ENCODE measurements around the gene PPFIBP1. TPM values are rescaled to one million over a fixed set of nuclear protein-coding genes. Genes with fewer than 3 reads are reported as not detected.
A peak's percentile ranks its signal among the peaks of the same experiment; 100 is the strongest.

PPFIBP1 gene
- total and polyA plus RNA-seq, 2 of the 4 experiments (the other 2 are of a cell fraction), result 30.4 to 72.2 TPM

GRCh38 chr12:27693403-27693802, 169.4 kb downstream of the PPFIBP1 start:
- in situ Hi-C loops (cut with MboI; ENCODE audit: low sequenced_read_pairs) (no loop called here), intact Hi-C loops (cut with micrococcal nuclease) (no loop called here), dilution Hi-C loops (cut with HindIII; ENCODE audit: low sequenced_read_pairs, unreplicated experiment) (no loop called here)
- no TSS peak for BruUV-seq (replicated peaks)
- no peak overlapping the region for H4K5ac ChIP-seq (ENCODE audit: low read depth, low read length)
- H4K8ac ChIP-seq (ENCODE audit: low read depth in 2 of 2, low read length in 2 of 2), result no peak overlapping the region
- H4K91ac ChIP-seq (ENCODE audit: insufficient read depth, low read depth, low read length), result no peak overlapping the region
- no peak overlapping the region for H2BK120ac ChIP-seq (ENCODE audit: low read depth, low read length)
- H2BK20ac ChIP-seq (ENCODE audit: low read depth, low read length), result no peak overlapping the region
- no CpG with 5 or more reads among the region's 2 CpGs for WGBS, 2 experiments (ENCODE audit: extremely low coverage in 2 of 2, insufficient read length in 1 of 2)
- H3K9me1 ChIP-seq (ENCODE audit: insufficient read depth, low read length), result no peaks in the 10 kb centered on the region
- no peak overlapping the region for H3K14ac ChIP-seq (replicated peaks; ENCODE audit: low read depth, low read length)
- H2AK9ac ChIP-seq (replicated peaks; ENCODE audit: low read depth, low read length, poor library complexity), result no peak overlapping the region
- no peak overlapping the region for H2BK5ac ChIP-seq (ENCODE audit: low read depth, low read length, poor library complexity, severe bottlenecking)
- H2AK5ac ChIP-seq (ENCODE audit: low read depth, low read length), result no peak overlapping the region
- no peaks in the 10 kb centered on the region for H3K27me3 ChIP-seq (ENCODE audit: control insufficient read depth, insufficient read depth, low read length)
- no peak overlapping the region for H3K4me2 ChIP-seq (ENCODE audit: low read depth, low read length)
- no peak overlapping the region for H3K4me3 ChIP-seq (ENCODE audit: insufficient read depth, low read depth, low read length)
- ChIA-PET CTCF (no interaction called here), POLR2A (ENCODE audit: unreplicated experiment) (no interaction called here)
- no peak overlapping the region for H3K27ac ChIP-seq (ENCODE audit: insufficient read depth, low read length)
- no peak overlapping the region for H3K56ac ChIP-seq (ENCODE audit: extremely low read depth, insufficient read depth, low read length)
- DNase-seq (no peak), ATAC-seq (ENCODE audit: low read depth) (no peak)
- H3K4me1 ChIP-seq (ENCODE audit: control insufficient read depth, insufficient read depth, low read length), result no peaks in the 10 kb centered on the region
- no peak overlapping the region for H3K18ac ChIP-seq (ENCODE audit: low read depth, low read length)
- no peaks in the 10 kb centered on the region for H4K20me1 ChIP-seq (ENCODE audit: insufficient read depth, low read length)
- H3K36me3 ChIP-seq (ENCODE audit: control insufficient read depth, insufficient read depth, low read length), result peaks cover 36% of the 10 kb centered on the region
- H3K23ac ChIP-seq (ENCODE audit: low read depth, low read length), result no peak overlapping the region
- H3K9me3 ChIP-seq (ENCODE audit: control insufficient read depth, insufficient read depth, low read length), result no peaks in the 10 kb centered on the region
- TF ChIP-seq CEBPB (IDR thresholded peaks at IDR 0.05; ENCODE audit: low read depth, low read length) (no peak), RFX5 (IDR thresholded peaks at IDR 0.05; ENCODE audit: low read depth, low read length) (no peak), ELK1 (IDR thresholded peaks at IDR 0.05; ENCODE audit: borderline replicate concordance, low read depth, low read length) (no peak), MAFK (IDR thresholded peaks at IDR 0.05; ENCODE audit: low read depth, low read length) (peak; percentile 36; the same call in 1 of the 2 replicates), MAZ (IDR thresholded peaks at IDR 0.05; ENCODE audit: borderline replicate concordance, low read depth, low read length) (no peak)
- no peak overlapping the region for H3K9ac ChIP-seq (ENCODE audit: low read depth, low read length)
- H3K79me1 ChIP-seq (ENCODE audit: low read depth in 1 of 2, low read length in 2 of 2), result peaks cover 0 to 3% of the 10 kb centered on the region in 2 experiments; a peak in 1 of 4 replicates
- no peak overlapping the region for H2BK15ac ChIP-seq (ENCODE audit: low read depth, low read length)
- H2AFZ ChIP-seq (replicated peaks; ENCODE audit: low read length, poor library complexity), result no peak overlapping the region
- no peak overlapping the region for H3K4ac ChIP-seq (ENCODE audit: low read depth, low read length)

All from IMR-90 (cell line).